HK-2 (cell line): ENCODE results near the gene NME1.
A peak's percentile ranks its signal among the peaks of the same experiment; 100 is the strongest.
"Not testable (repeated sequence)": the region's sequence is repeated elsewhere in the genome, so short reads cannot be mapped to it uniquely, and the experiment has no call there.

Experiments
- DNase-seq: peaks from one replicate; pipeline ENCODE4 v3.0.0-alpha.2; 2018; ENCODE audit not compliant: unreplicated experiment

Gene NME1

DNA sequence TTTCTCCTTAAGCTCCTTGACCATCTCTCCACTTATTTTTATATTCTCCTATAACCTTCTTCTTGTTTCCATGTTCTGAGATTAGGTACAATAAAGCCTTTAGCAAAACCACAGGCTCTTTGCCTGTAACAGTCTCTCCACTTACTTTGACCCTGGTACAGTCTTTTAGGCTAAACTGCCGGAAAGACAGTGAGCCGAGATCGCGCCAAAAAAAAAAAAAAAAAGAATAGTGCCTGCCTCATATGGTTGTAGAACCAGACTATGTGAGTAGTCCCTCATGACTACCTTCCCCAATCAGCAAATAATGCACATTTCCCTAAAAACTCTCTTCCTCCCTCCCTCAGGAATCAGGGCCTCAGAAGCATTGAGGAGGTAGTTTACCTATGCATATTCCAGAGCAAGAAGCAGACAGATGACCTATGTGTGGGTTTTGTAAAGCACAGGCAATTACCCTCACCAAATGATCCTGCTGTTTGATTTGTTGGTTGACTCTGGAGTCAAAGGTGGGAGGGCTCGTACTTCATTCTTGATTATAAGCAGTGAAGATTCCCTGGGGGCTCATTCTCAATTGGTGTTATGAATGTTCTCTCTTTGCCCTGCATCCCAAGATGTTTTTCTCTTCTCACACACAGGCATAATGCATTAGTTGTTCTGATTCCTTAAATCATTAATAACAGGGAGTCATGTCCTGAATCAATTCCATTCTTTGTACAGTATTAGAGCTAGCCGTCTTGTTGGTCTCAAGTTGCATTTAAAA is 8.9 kb upstream of the NME1 start:
- no peak for DNase-seq

DNA sequence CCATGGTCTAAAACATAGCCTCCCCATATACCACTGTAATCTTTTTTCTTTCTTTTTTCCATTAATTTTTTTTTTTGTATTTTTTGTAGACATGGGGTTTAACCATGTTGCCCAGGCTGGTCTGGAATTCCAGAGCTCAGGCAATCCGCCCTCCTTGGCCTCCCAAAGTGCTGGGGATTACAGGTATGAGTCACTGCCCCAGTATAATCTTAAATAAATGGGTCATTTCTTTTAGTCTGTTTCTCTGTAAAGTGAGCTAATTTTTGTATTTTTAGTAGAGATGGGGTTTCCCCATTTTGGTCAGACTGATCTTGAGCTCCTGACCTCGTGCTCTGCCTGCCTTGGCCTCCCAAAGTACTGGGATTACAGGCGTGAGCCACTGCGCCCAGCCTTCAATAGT is 5.7 kb upstream of the NME1 start:
- DNase-seq = no peak

DNA sequence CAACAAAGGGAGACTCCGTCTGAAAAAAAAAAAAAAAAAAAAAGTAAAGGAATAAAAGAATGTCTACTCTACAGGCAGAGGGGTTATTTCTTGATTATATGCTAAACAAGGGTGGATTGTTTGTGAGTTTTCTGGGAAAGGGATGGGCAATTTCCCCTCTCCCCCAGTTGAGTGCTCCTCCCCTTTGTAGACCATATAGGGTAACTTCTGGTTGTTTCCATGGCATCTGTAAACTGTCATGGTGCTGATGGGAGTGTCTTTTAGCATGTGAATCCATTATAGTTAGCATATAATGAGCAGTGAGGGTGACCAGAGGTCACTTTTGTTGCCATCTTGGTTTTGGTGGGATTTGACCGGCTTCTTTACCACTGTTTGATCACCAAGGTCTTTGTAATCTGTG is 4.2 kb upstream of the NME1 start:
- DNase-seq = no peak

DNA sequence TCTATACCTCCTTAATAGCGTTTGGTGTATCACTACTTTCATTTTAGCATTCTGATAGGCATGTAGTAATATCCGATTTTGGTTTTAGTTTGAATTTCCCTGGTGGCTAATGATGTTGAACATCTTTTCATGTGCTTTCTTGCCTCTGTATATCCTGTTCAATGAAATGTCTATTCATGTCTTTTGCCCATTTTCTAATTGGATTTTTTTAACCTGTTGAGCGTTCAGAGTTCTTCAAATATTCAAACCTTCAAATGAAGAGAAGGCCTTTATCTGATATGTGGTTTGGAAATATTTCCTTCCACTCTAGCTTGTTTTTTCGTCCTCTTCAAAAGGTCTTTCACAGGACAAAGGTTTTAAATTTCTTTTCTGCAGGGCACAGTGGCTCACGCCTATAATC is 2.4 kb upstream of the NME1 start:
- no peak for DNase-seq

DNA sequence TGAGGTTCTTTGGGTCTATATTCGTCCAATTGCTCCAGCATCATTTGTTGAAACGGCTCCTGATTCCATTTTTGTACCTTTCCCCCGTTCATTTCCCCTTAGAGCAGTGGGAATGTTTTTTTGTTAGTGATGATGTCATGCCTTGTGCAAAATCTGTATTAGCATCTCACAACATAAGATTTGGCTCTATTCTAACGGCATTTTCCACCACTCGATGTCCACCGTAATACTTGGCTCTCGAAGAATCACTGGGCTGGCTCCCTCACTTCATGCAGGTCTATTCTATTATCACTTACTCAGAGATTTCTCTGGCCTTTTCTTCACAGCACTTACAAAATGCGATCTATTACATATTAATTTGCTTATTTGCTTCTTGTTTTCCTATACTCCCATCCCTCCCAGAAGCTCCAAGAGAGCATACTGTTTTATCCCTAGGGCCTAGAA is 571 bp upstream of the NME1 start:
- DNase-seq = peak; percentile 16

DNA sequence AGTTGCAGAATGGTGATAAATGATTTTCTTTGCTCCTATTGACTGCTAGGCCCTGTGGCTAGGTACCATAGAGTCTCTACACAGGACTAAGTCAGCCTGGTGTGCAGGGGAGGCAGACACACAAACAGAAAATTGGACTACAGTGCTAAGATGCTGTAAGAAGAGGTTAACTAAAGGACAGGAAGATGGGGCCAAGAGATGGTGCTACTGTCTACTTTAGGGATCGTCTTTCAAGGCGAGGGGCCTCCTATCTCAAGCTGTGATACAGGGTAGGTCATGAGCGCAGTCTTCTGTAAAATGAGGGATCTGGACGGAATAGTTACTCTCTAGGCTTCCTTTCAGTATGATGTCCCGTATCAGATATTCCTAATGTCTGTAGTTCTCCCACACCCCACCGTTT is 817 bp downstream of the NME1 start:
- DNase-seq = no peak

DNA sequence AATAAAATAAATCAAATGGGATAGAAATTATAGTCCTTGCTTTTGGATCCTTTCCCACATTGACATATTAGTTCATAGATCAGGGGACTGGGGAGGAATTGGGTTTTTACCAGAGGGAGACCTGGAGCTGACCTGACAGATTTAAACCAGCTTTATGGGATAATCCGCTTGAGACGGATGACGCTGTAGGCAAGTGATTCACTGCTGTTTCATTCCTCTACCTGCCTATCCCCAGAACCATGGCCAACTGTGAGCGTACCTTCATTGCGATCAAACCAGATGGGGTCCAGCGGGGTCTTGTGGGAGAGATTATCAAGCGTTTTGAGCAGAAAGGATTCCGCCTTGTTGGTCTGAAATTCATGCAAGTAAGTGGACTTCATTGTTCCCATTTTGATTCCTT is 2.1 kb downstream of the NME1 start:
- no peak for DNase-seq

DNA sequence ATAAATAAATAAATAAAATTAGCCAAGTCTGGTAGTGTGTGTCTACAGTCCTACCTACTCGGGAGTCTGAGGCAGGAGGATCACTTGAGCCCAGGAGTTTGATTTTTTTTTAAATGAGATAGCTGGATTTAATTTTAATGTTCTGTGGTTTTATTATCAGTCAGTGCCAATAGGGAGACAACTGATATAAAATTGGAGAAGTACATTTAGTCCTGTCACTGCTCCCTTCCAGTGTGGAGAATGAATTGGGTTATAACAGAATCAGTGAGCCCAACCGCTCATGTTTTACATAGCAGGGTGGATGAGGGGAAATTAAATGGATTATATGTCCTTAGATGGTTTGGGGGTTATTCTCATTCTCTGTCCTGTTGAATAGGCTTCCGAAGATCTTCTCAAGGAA is 6.2 kb downstream of the NME1 start:
- DNase-seq = no peak

DNA sequence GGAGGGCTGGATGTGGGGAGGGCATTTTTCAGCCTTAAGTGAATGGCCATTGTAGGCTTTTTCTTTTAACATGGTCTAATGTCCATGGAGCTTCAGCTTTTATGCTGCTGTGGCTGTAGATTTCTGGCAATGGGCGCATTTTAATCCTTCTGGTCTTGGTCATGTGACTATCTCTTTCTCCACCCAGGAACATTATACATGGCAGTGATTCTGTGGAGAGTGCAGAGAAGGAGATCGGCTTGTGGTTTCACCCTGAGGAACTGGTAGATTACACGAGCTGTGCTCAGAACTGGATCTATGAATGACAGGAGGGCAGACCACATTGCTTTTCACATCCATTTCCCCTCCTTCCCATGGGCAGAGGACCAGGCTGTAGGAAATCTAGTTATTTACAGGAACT is 8.2 kb downstream of the NME1 start:
- no peak for DNase-seq

DNA sequence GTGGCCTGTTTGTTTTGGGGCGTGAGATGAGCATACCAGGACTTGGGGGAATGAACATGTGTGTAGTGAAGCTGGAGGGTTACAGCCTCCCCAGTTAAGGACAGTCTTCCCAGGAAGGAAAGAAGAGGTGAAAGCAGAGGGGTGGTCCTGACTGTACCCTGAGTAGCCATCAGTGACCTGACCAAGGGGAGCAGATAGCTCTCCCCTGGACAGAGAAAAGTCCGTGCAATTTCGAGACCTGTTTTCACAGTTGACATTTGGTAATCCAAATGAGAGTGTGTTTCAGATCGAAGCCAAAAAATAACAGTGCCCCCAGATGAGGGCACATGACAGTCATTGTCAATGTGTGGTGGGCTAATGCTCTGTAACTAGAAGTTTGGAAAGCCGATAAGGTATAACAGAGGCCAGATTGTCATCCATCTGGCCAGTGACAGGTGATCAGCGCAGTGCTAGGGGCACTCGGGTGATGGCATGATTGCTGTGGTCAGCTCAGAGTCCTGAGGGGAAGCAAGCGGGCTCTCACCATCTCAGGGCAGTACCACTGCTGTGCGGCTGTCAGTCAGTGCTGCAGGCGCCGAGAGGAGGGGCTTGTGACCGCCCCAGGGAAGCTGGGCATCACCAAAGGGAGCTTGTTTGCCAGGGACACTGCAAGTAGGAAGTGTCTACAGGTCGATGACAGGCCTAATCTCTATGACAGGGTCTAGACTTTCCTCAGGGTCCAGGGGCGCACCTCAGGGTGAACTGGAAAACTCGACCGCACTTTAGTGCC is 11.7 kb downstream of the NME1 start:
- DNase-seq = no peak

DNA sequence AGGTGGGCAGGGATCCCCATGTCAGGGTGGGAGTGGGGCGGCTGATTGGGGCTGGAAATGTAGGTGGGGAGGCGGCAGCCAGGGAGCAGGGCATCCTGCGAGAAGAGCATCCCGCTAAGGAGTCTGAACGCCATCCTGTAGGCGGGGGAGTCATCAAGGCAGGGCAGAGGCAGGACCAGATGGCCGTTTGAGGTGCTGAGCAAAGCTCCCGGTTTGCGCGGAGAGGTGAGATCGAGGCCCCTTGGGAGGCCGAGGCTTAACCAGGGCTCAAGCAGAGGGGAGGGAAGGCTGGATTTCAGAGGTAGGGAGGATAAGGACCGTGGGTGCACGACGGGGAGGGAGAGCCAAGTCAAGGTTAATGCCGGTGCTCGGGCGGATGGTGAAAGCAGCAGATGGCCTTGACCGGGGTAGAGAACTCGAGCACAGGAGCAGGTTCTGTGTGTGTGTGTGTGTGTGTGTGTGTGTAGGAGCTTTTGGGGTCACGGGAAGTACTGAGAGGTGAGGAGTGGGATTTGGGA is 12.4 kb downstream of the NME1 start:
- DNase-seq = no peak

DNA sequence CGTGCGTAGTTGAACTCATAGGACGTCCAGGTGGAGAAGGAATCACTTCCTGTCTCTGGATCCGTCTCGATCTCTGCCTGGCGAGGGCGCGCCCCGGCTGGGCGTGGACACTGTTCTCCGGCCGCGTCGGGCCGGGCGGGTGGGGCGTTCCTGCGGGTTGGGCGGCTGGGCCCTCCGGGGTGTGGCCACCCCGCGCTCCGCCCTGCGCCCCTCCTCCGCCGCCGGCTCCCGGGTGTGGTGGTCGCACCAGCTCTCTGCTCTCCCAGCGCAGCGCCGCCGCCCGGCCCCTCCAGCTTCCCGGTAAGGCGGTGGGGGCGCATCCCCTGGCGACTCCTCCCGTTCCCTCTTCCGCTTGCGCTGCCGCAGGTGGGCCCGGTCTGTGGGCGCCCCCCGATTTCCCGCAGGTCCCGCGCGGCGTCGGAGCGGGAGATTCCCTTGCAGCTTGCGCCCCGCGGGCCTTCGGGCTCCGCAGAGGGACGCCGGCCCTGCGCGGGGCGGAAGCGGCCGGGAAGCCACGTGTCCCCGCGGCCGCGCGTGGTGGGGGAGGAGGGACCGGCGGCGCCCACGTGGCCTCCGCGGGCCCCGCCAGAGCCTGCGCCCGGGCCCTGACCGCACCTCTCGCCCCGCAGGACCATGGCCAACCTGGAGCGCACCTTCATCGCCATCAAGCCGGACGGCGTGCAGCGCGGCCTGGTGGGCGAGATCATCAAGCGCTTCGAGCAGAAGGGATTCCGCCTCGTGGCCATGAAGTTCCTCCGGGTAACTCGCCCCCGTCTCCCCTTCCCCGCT is 13.0 kb downstream of the NME1 start, which contains the start of gene NME2:
NME2 (plus strand) TSS at position 214 of the 789 bp plus-strand sequence; CDS start at position 634, 420 bp downstream.
- DNase-seq = peak; percentile 94

DNA sequence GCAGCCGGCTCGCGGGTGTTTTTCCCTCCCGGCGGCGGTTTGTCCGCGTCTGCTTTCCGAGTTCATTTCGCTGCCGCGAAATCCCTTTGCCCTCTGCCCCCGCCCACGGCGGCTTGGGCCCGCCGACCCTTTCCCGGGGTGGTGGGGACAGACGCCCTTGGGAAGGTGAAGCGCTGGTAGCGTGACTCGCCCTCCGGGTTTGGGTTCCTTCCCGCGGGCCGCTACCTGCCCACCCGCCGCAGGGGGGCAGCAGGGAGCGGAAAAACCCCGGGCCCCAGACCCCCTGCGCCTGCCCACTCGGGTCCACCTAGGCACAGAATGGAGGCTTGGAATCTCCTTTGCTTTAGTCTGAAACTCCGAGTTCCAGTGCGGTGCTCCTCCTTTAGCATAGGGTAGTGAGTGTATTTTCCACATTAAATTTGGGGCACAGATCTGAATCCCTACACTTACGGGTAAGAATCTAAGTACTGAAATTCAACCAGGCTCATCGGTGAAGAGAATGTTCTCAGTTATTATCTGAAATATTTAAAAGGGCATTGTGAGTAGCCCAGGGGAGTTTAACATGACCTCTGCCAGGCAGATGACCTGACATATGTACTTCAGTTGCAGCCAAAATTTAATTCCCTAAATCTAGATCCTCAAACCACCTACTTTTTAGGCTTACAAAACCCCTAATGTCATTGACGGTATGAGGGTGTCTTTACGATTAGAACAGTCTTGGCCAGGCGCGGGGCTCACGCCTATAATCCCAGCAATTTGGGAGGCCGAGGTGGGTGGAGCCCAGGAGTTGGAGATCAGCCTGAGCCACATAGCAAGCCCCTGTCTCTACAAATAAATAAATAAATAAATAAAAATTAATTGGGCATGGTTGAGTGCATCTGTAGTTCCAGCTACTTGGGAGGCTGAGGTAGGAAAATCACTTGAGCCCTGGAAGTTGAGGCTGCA is 13.9 kb downstream of the NME1 start:
- DNase-seq = peak; percentile 76

DNA sequence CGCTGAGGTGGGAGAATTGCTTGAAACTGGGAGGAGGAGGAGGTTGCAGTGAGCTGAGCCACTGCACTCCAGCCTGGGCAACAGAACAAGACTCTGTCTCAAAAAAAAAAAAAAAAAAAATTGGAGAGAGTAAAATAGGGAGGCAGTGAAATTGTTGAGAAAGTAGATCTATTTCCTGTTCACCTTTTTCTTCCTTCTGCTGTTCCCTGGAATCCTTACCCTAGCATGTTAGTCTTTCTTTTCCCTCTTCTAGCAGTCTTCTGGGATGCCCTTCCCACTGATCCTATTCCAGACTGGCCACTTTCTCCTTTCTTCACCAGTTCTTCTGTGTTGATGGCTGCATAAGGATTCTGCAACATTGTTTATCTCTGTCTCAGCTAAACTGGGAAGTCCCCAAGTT is 16.0 kb downstream of the NME1 start:
- no peak for DNase-seq

DNA sequence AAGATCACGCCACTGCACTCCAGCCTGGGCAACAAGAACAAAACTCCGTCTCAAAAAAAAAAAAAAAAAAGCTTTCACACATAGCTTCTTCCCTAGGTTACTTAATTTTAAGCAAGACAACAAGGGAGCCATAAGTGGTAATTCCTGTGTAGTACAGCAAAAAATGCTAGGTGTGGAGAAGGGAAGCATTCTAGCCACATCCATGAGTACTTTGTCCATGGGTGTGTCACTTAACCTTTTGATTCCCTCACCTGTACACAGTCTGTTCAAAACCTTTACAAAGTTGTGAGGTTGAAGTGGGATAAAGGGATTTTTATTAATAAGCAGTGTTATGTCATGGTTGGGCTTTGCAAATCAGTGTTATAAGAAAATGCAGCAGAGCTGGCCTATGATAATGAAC is 17.4 kb downstream of the NME1 start:
- DNase-seq = no peak

DNA sequence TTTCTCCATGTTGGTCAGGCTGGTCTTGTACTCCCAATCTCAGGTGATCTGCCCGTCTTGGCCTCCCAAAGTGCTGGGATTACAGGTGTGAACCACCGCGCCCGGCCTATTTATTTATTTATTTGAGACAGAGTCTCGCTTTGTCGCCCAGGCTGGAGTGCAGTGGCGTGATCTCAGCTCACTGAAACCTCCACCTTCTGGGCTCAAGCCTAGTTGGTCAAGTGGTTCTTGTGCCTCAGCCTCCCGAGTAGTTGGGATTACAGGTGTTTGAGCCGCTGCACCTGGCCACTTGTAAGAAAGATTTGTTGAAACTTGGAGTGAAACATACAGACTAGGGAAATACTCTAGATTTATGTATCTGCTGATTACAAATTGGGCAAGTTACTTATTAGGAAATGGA is 18.7 kb downstream of the NME1 start:
- DNase-seq = not testable (repeated sequence)

DNA sequence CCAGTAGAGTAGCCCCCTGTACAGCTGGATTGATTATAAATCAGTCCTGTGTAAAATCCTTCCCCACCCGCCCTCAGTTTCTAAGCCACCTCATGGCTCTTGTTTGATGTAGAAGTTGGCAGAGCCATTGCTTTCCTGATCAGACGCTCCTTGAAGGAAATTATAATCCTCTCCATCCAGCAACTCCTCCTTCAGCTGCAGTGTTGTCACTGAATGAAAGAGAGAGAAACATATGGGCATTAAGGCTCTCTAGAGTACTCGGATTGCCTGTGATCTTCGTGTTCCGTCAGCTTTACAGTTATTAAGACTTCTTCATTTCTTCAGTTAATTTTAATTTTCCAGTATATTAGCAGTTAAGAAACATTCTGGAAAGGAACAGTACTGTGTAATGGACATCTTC is 27.1 kb downstream of the NME1 start:
- no peak for DNase-seq

DNA sequence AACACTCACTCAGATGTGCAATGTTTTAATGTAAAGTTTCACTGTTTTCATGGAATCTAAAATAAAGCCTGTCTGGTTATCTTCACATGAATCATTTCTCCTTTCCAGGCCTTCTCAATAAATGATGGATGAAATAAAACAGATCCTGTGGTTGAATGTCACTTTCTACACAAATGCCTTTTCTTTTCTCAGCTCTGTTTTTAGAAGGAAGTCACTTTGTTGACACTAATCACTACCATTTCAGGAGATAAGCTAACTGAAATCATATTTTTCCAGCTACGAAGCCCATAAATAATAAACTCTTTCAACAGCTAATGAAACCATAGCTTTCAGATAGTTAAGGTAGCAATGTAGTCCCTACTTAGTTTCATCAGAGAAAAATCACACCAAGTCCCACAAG is 30.8 kb downstream of the NME1 start:
- DNase-seq = no peak

DNA sequence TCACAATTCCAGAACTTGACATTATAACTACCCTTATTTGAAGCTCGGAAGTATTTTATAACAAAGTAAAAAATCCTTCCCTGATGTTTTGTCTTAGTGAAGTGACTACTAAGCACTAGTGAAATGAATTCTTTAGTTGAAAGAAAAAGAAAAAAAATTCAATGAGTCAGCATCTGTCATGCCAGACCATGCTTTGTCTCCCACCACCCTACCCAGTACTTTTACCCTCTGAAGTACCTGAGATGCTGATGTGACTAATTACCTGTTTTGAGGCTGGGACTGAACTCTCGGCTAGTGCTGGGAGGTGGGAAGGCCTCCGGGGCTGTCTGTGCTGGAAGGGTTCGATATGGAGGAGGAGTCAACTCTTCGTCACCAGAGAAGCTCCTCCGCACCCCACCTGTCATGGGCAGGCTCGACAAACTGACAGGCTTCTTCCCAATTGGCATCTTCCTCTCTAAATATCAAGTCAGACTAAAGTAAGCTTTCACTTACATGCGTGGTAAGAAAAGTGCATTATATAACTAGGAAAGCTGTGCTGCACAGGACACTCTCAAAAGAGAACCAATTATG is 32.5 kb downstream of the NME1 start:
- DNase-seq = no peak

DNA sequence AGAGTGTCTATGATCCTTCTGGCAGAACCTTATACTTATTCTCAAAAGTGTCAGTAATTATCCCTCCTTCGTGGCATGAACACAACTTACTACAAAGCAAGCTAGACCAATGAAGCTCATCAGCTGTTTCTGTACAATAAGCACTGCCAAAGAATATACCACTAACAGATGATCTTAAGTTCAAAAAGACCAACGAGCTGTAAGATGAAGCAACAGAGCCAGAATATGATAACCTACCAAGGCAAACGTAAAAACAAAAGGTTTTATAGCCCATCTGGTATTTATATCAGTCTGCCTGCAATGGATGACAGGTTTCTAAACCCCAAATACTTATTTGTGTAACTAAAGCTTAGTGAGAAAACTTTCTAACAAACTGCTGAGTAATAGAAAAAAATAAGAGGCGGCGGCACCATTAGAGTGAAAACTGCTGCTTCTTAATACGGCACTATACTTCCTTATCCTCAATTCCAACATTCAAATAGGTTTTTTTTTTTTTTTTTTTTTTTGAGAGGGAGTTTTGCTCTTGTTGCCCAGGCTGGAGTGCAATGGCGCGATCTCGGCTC is 35.0 kb downstream of the NME1 start:
- DNase-seq = no peak
